Measurements from ENCODE around the gene PHACTR3.
A peak's percentile ranks its signal among the peaks of the same experiment; 100 is the strongest.

Gene PHACTR3

DNA sequence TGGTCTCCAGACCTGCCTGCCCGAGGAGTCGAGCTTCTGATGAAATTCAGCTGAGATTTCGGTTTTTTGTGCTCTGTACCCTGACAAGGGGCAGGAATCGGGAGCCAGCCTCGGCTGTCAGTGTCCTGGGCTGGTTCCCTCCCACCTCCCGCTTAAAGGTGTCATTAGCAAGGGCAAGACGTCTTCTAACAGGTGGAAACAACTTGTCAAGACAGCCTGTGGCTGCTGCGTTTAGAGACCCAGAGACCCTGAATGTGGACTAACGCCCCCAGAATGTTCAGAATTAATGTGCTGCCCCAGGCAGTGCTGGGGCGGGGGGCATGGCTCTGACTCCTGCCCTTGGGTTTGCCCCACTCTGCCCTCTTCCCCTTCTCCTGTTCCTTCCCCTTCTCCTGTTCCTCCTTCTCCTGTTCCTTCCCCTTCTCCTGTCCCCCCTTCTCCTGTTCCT lies 69.7 kb downstream of the PHACTR3 start:
- DNase-seq, result no peak

DNA sequence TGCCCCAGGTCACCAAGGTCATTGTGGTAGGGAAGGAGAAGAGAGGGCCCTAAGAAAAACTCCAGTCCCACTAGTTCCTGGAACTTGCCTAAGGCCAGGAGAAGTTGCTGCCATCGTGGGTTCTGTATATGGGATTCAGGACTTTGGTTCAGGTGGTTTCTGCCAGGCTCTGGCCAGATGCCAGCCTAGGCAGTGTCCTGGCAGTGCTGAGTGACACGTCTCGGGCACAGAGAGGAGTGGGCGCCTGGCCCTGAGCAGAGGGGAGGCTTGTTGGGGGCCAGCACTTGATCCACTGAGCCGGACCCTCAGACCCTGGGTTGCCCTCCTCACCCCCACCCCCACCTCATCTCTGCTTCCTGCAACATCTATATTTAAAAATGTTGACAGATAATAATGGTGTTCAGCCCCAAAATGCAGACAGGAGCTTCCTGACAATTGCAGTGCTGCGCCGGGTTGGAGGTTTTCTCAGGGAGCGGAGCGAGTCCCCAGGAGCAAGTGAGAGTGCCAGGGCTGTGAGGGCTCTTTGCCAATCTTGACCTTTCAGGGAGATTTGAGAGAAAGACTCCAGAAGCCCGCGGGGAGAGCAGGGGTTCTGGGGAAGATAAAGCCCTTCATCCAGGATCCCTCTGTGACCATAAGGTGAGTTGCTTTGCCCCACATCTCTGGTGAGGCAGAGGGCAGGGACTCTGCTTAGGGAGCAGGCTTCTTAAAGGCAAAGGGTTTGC lies 71.9 kb downstream of the PHACTR3 start:
- no peak for DNase-seq

DNA sequence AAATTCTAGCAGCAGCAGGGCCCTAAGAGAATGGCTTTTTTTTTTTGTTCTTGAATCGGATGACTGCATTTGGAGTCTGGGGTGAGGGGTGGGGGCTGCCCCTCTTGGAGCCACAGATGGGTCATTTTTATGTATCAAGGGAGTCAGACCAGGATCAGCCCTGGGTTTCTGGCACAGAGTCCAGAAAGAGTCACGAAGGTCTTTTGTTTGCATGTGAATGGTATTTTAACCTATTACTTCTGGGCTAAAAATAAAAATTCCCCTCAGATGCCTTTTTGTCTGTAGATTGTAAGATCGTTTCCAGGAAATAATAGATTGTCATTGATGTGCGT lies 72.5 kb downstream of the PHACTR3 start:
- DNase-seq, result no peak

DNA sequence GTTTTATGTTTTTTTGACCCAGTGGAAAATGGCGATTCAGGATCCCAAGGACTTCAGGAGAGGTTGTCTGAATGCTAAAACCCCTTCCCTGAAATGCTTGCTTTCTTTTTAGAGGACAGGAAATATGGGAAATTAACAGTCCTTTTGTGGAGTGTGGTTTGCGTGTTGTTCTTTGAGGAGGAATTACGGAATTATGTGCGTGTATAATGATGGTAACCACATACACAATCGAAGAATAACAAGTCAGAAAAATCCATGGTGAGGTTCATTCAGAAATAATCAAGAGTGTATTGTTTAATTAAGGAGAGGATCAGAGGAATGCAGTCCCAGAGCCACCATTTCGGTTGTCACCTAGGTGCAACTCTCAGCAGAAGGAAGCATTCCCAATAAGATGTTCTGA lies 73.2 kb downstream of the PHACTR3 start:
- no peak for DNase-seq

DNA sequence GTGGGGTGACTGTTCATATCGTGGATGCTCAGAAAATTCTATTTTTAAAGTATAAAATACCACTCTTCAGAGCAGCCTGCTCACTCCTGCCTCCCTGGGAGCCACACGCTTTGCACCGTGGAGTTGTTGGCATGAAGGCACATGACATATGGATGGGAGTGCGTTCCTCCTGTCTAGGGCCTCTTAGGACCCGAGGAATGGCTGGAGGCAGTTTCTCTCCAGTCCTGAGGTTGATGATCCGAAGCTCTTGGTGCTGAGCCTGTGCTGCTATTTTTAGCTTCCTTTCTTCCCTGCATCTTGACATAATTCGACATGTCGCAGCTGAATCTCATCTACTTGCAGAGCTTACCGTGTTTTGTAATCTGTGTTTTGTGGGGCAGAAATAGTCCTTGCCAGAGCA lies 73.9 kb downstream of the PHACTR3 start:
- DNase-seq, result peak; percentile 45

DNA sequence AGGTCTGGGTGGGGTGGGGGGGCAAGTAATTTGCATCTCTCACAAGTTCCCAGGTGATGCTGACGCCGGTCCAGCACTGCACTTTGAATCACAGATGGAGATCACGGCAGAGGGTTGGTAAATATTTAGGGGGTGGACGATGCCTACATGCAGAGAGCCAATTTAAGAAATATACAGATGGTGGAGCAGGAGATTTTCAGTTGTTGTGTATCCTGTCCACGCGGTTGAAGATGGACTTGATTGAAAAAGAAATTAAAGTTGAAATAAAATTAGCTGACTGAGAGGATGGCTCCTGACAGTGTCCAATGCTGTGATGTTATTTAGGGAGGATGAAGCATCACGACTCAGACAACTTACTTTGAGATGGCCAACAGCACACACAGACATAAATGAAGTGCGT lies 74.6 kb downstream of the PHACTR3 start:
- no peak for DNase-seq

DNA sequence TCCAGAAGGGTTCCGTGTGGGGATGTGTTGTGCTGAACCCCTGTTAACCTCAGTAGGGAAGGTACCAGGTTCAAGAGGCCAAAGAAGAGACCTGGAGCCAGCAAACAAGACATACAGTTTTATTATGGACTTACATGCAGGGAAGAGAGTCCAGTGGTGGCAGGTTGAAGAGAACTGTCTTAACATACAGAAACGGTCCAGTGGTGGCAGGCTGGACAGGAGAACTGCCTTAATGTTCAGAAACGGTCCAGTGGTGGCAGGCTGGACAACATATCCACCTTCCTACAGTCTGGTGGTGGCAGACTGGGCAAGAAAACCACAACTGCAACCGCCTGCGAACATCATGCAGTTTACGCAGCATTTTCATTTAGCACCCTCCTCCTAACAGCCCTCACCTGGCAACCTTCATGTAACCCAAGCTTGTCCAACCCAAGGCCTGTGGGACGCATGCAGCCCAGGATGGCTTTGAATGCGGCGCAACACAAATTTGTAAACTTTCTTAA lies 75.9 kb downstream of the PHACTR3 start:
- no peak for DNase-seq

DNA sequence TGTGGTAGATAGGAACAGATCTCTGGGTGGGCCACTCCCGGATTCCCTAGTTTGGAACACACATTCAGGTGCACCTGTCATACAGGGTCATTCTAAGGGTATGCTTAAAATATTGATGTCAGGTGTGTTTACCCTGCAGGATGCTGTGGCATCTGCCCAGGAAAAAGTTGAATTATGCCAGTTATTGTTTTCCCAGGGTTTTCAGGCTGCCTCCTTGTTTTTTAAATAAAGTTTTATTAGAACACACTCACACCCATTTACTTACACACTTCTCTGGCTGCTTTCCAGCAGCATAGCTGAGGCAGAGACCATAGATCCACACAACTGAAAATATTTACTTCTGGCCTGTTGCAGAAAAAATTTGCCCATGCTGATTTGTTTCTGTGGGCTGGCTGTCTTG lies 76.5 kb downstream of the PHACTR3 start:
- DNase-seq, result no peak

DNA sequence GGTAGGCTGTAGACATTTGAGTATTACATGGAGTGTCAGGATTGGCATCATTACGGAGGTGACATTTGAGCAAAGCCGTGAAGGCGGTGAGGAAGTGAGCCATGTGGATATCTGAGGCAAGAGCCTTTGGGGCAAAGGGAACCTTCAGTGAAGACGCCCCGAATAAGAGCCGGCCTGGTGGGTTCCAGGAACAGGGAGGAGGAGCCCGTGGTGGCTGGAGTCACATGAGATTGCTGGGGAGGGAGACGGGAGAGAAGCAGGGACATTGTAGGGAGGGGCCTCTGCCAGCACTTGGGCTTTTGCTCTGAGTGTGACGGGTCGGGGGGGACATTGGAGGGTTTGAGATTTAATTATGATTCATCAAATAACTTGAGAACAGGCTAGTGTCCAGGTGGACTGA lies 78.3 kb downstream of the PHACTR3 start:
- no peak for DNase-seq

DNA sequence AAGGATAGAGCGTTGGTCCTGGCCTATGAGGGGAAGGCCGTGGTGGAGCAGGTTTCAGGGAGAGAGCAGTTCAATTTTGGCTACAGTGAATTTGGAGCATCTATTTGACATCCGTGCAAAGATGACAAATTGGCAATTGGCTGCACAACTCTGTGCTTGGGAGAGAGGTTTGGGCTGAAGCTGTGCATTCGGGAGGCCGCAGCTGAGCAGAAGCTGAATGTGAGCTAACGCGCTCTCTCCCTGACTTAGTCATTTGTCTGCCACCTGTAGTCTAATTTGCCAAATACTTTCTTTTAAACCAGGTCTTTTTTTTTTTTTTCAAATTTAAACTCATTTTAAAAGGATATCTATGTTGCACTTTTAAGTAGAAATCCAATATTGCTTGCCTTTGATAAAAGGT lies 78.8 kb downstream of the PHACTR3 start:
- DNase-seq, result no peak

DNA sequence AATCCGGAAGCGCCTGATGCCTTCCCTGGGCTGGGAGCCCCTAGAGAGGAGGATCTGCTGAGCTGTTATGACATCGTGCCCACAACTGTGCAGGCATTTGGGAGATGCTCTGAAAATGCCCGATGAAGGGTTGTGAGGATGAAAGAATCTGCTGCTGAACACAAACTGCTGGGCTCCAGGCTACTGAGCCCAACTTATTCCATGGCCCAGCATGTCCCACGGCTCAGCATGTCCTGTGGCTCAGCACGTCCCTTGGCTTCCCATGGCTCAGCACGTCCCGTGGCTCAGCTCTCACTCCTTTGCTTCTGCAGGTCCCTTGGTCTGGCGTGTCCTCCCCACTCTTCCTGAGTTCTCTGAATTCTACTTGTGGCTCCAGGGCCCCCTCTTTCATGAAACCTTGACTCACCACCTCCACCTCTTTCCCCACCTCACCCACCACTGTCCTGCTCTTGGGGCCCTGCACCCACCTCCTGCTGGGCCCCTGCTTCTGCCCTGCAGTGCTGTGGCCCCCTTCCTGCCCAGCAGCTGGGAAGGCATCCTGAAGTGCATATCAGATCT lies 80.4 kb downstream of the PHACTR3 start:
- DNase-seq, result no peak

DNA sequence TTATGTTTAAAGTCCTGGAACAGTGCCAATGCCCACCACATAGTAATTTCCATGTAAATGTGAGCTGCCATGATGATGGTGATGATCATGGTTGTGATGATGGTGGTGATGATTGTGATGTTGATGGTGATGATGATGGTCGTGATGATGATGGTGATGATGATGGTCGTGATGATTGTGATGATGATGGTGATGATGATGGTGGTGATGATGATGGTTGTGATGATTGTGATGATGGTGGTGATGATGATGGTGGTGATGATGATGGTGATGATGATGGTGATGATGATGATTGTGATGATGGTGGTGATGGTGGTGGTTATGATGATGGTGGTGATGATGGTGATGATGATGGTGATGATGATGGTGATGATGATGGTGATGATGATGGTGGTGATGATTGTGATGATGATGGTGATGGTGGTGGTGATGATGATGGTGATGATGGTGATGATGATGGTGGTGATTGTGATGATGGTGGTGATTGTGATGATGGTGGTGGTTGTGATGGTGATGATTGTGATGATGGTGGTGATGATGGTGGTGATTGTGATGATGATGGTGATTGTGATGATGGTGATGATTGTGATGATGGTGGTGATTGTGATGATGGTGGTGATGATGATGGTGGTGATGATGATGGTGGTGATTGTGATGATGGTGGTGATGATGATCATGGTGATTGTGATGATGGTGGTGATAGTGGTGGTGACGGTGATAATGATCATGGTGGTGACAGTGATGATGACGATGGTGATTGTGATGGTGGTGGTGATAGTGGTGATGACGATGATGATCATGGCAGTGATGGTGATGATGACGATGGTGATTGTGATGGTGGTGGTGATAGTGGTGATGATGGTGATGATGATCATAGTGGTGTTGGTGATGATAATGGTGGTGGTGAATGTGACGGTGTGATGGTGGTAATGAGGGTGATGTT lies 82.3 kb downstream of the PHACTR3 start:
- DNase-seq, result no peak

DNA sequence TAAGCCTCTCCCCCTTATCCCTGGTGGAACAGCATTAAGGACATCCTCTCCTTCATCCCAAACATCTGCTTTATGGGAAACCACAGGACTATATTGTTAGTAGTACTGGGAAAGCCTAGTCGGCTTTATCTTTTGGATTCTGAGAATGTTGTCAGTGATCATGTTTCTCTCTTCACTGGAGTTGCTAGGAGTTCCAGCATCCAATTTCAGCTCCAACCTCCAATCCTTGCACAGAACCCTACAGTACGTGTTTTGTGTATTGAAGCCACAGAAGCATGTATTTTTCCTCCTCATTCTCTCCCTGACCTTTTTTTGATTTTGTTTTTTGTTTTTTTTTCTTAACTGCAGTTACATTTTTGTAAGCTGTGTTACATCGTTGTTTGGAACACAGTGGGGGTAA lies 84.0 kb downstream of the PHACTR3 start:
- no peak for DNase-seq

DNA sequence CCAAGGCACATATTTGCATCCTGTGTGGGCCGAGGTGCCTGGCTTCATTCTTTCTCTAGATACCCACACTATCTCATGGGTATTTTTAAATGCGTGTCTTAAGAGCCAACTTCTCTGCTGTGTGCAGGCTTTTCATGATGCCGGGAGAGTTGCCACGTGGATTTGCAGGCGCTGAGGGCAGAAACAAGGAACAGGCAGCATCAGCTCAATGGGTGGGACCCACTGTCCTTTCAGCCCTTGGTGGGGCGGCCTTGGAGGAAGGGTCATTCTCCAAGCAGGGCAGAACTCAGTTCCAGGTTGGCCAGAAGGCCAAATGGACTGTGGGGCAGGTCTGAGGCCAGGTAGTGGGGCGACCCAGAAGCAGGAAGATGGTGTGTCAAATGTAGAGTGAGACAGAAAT lies 84.7 kb downstream of the PHACTR3 start:
- no peak for DNase-seq

DNA sequence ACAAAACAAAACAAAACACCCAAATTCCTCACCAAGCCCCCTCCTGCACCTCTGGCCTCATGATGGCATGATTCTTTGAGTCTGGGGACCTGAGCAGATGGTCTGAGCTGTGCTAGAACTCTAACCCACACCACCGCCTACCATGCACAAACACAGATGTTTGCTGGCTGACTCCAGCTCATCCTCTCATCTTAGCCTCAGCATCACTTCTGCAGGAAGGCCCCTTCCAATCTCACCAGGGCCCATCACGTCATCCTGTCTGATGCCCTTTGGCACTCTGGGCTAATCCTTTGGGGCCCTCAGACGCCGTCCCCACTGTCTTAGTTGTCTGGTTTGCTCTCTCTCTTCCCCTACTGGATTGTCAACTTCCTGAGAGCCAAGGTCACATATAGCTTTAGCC lies 85.8 kb downstream of the PHACTR3 start:
- no peak for DNase-seq

DNA sequence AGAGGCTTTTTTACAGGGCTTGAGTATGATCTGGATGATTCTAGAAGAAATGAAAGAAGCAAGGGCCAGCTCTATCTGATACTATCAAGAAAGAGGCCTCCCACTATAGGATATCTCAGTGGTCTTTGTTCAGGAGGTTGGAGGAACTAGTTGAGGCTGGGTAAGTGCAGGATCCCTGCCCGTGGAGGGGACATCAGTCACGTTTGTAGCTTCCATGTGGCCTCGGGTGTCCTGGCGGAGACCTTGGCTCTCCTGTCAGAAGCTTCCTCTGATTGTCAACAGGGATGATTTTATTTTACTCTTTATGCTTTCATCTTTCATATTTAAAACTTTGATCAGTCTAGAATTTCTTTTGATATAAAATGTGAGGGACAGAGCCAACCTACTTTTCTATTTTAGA lies 86.6 kb downstream of the PHACTR3 start:
- no peak for DNase-seq

DNA sequence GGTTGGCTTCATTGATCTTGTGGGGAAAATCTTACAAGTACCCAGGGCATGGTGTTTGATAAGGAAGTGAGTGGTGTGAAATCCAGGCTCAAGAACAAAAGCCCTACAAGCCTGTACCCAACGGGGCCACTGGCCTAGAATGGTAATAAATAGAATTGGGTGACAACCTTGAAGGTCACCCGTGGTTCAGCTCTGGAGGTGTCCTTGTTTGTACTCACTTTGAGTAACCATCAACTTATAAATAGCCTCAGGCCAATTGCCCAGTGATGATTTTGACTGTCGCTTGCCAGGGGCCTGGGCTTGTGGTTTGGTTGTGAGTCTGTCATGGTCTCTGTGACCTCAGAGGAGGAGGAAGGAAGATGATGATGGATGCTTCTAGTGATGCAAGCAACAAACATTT lies 87.8 kb downstream of the PHACTR3 start:
- no peak for DNase-seq

DNA sequence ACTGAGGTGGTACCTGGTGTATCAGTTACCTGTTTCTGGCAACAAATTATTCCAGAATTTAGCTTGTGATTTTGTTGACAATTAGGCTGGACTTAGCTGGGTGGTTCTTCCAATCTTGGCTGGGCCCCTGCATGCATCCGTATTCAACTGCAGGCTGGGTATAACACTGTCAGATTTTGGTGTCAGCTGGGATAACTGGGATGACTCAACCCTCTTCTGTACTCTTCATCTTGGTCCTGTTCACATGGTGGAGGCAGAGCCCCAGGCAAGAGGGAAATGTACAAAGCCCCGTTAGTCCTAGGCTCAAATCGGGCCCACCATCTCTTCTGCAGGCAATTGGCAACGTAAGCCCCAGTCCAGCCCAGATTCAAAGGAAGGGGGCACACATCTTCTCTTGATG lies 89.2 kb downstream of the PHACTR3 start:
- DNase-seq, result no peak

DNA sequence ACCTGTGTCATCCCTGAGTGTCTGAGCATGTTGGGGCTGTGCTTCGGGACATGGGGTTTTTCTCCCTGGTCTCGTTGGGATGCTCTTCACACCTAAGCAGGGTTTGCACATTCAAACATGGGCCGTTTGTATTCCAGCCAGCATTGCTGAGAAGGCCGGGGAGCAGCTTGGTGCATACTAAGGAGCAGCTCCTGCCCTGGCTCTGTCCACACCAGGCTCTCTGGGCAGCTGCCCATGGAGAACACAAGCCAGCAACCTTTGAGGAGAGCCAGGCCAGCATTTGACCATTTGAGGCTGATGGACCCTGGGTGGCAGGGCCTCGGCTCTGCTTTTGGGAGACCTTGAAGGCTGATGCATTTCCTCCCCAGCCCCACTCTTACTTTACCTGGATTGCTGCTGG lies 92.1 kb downstream of the PHACTR3 start:
- DNase-seq, result no peak

DNA sequence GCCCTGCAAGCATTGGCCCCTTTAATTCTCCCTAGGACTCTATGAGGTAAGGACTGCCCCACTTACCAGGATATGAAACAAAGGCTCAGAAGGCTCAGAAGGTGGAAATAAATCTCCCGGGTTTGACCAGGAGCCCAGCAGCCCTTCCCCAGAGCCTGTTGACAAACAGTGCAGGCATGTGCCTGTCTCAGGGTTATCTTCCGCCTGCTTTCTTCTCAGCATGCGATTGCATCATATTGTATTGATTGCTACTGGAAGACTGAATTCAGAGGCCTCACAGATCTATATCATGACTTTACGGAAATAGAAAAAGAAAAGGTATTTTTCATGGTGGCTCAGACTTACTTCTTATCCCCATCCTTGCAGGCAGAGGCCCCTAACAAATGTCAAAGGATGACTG lies 92.7 kb downstream of the PHACTR3 start:
- no peak for DNase-seq

DNA sequence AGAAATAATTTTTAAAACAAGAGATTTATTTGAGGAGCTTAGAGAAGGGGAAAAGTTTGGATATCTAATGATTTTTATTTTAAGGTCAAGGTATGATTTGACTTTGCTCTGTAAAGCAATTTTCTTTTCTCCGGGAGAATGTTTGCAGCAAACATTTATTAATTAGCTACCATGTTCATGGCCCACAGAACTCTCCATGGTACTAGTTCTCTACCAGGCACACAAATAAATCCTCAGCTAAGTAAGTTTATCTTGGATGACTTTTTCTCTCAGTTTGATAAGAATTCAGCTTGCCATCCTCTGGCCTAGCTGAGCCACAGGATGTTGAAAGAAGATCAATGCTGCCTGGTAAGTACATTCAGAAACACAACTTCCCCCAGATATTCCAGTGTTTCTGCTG lies 94.3 kb downstream of the PHACTR3 start:
- no peak for DNase-seq

DNA sequence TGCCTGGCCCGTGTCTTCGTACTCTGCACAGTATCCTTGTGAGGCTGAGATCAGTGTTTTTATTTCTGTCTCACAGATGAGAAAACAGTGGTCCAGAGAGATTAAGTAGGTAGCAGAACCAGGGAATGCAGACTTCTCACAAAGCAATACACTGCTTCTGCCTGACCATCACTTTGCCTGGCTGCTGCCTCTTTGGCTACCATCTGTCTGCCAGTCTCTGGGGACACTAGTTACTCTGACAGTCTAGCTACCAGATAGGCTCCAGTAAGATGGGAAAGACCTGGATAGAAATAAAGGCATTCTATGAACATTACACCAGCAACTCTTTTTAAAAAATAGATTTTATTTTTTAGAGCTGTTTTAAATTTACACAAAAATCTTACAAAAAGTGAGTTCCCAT lies 96.9 kb downstream of the PHACTR3 start:
- DNase-seq, result peak; percentile 61

DNA sequence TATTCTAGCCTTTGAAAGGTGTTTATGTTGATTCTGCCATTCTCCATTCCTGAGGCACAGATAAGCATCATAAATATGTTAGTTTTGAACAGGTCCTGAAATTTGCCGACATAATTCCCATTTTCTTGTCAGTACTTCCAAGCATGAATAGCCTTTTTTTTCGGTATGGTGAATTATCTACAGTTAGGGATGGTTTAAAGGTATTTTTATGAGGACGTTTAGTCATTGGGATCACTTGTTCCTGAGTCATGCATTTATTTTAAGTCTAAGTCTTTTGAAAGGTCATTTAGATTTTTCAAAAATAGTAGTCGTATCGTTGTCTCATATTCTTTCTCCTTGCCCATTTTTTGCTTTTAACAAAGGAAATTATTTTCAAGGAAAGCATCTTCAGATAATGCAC lies 98.7 kb downstream of the PHACTR3 start:
- no peak for DNase-seq
